ENCODE measurements around the gene CENPU. TPM values are rescaled to one million over a fixed set of nuclear protein-coding genes. Genes with fewer than 3 reads are reported as not detected.

CENPU gene
- total and polyA plus RNA-seq, 10 of the 15 experiments (the other 5 are each of a cell fraction or from before 2014, with no cell fraction given), result 26.6 to 90.8 (median 53.8) TPM

- no peaks in the 10 kb centered on the region for H3K27me3 ChIP-seq (replicated peaks in 1 of 2; ENCODE audit: control insufficient read depth in 2 of 2, insufficient read depth in 2 of 2, low read length in 1 of 2)
- RAD21 ChIA-PET (ENCODE audit: unreplicated experiment), result no interaction called here
- no TSS peak for BruUV-seq (replicated peaks)
- H3K27ac ChIP-seq (ENCODE audit: control insufficient read depth, insufficient read depth), result no peak overlapping the region
- H3K4me3 ChIP-seq, result no peak overlapping the region
- CTCF ChIA-PET, result no interaction called here
- no peaks in the 10 kb centered on the region for H4K20me1 ChIP-seq (ENCODE audit: control insufficient read depth, insufficient read depth)
- H3K36me3 ChIP-seq (ENCODE audit: control insufficient read depth in 2 of 2, insufficient read depth in 2 of 2, low read length in 1 of 2), result peaks cover 24 to 39% of the 10 kb centered on the region in 2 experiments
- TF ChIP-seq CBX3 (IDR thresholded peaks at IDR 0.05; ENCODE audit: borderline replicate concordance, low read depth), result no peak
- no peak for TF ChIP-seq FOXM1 (IDR thresholded peaks at IDR 0.05; ENCODE audit: low read depth, low read length)
- TF ChIP-seq SRF (IDR thresholded peaks at IDR 0.05; ENCODE audit: low read depth in 2 of 2, low read length in 2 of 2), result no peak
- no peak for TF ChIP-seq CREB1 (IDR thresholded peaks at IDR 0.05; ENCODE audit: low read depth)
- TF ChIP-seq NRF1 (conservative IDR thresholded peaks at IDR 0.05; ENCODE audit: low read depth, low read length), result no peak
- TF ChIP-seq POLR2A (IDR thresholded peaks at IDR 0.05; ENCODE audit: low read depth, low read length), result no peak
- no peak for TF ChIP-seq ZNF274 (IDR thresholded peaks at IDR 0.05; ENCODE audit: insufficient read depth, insufficient read length)
- TF ChIP-seq MTA2 (IDR thresholded peaks at IDR 0.05; ENCODE audit: low read depth), result no peak
- no peak for TF ChIP-seq HDGF (IDR thresholded peaks at IDR 0.05)
- no peak for TF ChIP-seq SMAD1 (IDR thresholded peaks at IDR 0.05; ENCODE audit: low read depth, partially characterized antibody)
- TF ChIP-seq SREBF2 (IDR thresholded peaks at IDR 0.05; ENCODE audit: low read length), result no peak
- TF ChIP-seq RAD21 (IDR thresholded peaks at IDR 0.05; ENCODE audit: insufficient read depth, low read depth, low read length), result no peak
- no peak for TF ChIP-seq CBX5 (IDR thresholded peaks at IDR 0.05; ENCODE audit: low read depth)
- no peak for TF ChIP-seq NKRF (conservative IDR thresholded peaks at IDR 0.05)
- no peak for TF ChIP-seq FOS (IDR thresholded peaks at IDR 0.05; ENCODE audit: borderline replicate concordance, extremely low read depth, insufficient read length)
- TF ChIP-seq ZZZ3 (IDR thresholded peaks at IDR 0.05; ENCODE audit: control insufficient read depth, insufficient read length, low read depth), result no peak
- TF ChIP-seq SIN3A (IDR thresholded peaks at IDR 0.05; ENCODE audit: low read depth, low read length), result no peak
- no peak for TF ChIP-seq CBFB (IDR thresholded peaks at IDR 0.05; ENCODE audit: low read depth)
- intact Hi-C loops (cut with micrococcal nuclease; ENCODE audit: unreplicated experiment) (no loop called here), in situ Hi-C loops (cut with MboI) (no loop called here)
- DNase-seq (ENCODE audit: low read depth, low spot score), result no peak
- no peaks in the 10 kb centered on the region for H3K9me3 ChIP-seq (replicated peaks; ENCODE audit: control insufficient read depth, insufficient read depth, low read length)
- no peaks in the 10 kb centered on the region for H3K79me2 ChIP-seq (ENCODE audit: control insufficient read depth, insufficient read depth, low read length)
- no peak overlapping the region for H3K4me2 ChIP-seq (ENCODE audit: control insufficient read depth, insufficient read depth)
- no peak for ATAC-seq
- no peak for FAIRE-seq
- no peak overlapping the region for H3K9ac ChIP-seq (ENCODE audit: control insufficient read depth, insufficient read depth, low read length)
- SMC1A ChIA-PET (ENCODE audit: uncharacterized antibody, unreplicated experiment), result interaction anchor here (2.4 kb wide), 1 partner anchor 11 kb away, joined by 5 read pairs; no protein-coding TSS in a partner anchor
- 93% methylated on average over 5 of the region's 5 CpGs for WGBS (ENCODE audit: insufficient coverage, insufficient replicate concordance, low lambda C conversion rate, missing lambda C conversion rate)
- POLR2A ChIA-PET, result no interaction called here
- no peak overlapping the region for H2AFZ ChIP-seq (ENCODE audit: control insufficient read depth, low read depth, low read length)
- H3K4me1 ChIP-seq (ENCODE audit: control insufficient read depth, insufficient read depth, low read length), result no peaks in the 10 kb centered on the region
Observed at GRCh38 chr4:184768296-184768695, 34.4 kb upstream of the CENPU start.
